Measurements from ENCODE around the gene KDM5C.

GRCh38 chrX:53160297-53160983 is 64.6 kb downstream of the KDM5C start:
- TF ChIP-seq POLR2A (conservative IDR thresholded peaks at IDR 0.05) (no peak), SETDB1 (IDR thresholded peaks at IDR 0.05; ENCODE audit: low read length) (no peak), HNRNPUL1 (IDR thresholded peaks at IDR 0.05; ENCODE audit: low read length) (no peak), CC2D1A (IDR thresholded peaks at IDR 0.05) (no peak), CAMTA2 (CRISPR knock-in tag; conservative IDR thresholded peaks at IDR 0.05) (no peak)
- TF ChIP-seq, protein P1, sequence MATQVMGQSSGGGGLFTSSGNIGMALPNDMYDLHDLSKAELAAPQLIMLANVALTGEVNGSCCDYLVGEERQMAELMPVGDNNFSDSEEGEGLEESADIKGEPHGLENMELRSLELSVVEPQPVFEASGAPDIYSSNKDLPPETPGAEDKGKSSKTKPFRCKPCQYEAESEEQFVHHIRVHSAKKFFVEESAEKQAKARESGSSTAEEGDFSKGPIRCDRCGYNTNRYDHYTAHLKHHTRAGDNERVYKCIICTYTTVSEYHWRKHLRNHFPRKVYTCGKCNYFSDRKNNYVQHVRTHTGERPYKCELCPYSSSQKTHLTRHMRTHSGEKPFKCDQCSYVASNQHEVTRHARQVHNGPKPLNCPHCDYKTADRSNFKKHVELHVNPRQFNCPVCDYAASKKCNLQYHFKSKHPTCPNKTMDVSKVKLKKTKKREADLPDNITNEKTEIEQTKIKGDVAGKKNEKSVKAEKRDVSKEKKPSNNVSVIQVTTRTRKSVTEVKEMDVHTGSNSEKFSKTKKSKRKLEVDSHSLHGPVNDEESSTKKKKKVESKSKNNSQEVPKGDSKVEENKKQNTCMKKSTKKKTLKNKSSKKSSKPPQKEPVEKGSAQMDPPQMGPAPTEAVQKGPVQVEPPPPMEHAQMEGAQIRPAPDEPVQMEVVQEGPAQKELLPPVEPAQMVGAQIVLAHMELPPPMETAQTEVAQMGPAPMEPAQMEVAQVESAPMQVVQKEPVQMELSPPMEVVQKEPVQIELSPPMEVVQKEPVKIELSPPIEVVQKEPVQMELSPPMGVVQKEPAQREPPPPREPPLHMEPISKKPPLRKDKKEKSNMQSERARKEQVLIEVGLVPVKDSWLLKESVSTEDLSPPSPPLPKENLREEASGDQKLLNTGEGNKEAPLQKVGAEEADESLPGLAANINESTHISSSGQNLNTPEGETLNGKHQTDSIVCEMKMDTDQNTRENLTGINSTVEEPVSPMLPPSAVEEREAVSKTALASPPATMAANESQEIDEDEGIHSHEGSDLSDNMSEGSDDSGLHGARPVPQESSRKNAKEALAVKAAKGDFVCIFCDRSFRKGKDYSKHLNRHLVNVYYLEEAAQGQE (IDR thresholded peaks at IDR 0.05; ENCODE audit: borderline replicate concordance): no peak
- TF ChIP-seq, protein P1 (CRISPR knock-in tag; IDR thresholded peaks at IDR 0.05; ENCODE audit: low read depth): no peak
